ENCODE results near the gene WHRN.

Gene WHRN

DNA sequence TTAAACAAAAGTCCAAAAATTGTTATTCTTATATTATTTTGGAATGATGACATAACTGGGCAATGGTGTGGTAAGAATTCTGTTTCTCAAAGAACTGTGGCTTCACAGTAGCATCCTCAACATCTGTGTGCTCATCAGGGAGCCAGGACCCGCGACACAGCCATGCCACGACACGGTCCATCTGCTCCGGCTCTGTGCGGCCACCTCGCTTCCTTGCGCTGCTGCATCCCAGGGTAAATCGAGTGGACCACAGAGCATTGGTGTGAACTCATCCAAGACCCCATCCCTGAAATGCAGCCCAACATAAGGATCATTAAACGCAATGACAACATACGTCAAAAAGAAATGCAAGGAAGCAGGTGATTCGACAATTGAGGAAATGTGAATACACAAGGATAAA, 15.3 kb downstream of the WHRN start:
- no peak for TF ChIP-seq SIN3A (IDR thresholded peaks at IDR 0.05; ENCODE audit: borderline replicate concordance, insufficient read depth, low read length)
- TF ChIP-seq, protein P1, sequence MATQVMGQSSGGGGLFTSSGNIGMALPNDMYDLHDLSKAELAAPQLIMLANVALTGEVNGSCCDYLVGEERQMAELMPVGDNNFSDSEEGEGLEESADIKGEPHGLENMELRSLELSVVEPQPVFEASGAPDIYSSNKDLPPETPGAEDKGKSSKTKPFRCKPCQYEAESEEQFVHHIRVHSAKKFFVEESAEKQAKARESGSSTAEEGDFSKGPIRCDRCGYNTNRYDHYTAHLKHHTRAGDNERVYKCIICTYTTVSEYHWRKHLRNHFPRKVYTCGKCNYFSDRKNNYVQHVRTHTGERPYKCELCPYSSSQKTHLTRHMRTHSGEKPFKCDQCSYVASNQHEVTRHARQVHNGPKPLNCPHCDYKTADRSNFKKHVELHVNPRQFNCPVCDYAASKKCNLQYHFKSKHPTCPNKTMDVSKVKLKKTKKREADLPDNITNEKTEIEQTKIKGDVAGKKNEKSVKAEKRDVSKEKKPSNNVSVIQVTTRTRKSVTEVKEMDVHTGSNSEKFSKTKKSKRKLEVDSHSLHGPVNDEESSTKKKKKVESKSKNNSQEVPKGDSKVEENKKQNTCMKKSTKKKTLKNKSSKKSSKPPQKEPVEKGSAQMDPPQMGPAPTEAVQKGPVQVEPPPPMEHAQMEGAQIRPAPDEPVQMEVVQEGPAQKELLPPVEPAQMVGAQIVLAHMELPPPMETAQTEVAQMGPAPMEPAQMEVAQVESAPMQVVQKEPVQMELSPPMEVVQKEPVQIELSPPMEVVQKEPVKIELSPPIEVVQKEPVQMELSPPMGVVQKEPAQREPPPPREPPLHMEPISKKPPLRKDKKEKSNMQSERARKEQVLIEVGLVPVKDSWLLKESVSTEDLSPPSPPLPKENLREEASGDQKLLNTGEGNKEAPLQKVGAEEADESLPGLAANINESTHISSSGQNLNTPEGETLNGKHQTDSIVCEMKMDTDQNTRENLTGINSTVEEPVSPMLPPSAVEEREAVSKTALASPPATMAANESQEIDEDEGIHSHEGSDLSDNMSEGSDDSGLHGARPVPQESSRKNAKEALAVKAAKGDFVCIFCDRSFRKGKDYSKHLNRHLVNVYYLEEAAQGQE (IDR thresholded peaks at IDR 0.05; ENCODE audit: insufficient read depth in 1 of 2, low read depth in 2 of 2, low read length in 2 of 2): no peak
- no peak for TF ChIP-seq TAF1 (IDR thresholded peaks at IDR 0.05; ENCODE audit: borderline replicate concordance, insufficient read depth, low read length)
- TF ChIP-seq POLR2AphosphoS5 (IDR thresholded peaks at IDR 0.05; ENCODE audit: low read depth, low read length): no peak

- TF ChIP-seq TAF1 (IDR thresholded peaks at IDR 0.05; ENCODE audit: borderline replicate concordance, insufficient read depth, low read length): no peak
- no peak for TF ChIP-seq SIN3A (IDR thresholded peaks at IDR 0.05; ENCODE audit: borderline replicate concordance, insufficient read depth, low read length)
- TF ChIP-seq POLR2AphosphoS5 (IDR thresholded peaks at IDR 0.05; ENCODE audit: low read depth, low read length): no peak
- TF ChIP-seq, protein P1 (IDR thresholded peaks at IDR 0.05; ENCODE audit: insufficient read depth in 1 of 2, low read depth in 2 of 2, low read length in 2 of 2): no peak
- TF ChIP-seq FOXP2 (optimal IDR thresholded peaks at IDR 0.05; ENCODE audit: borderline replicate concordance, extremely low read depth, extremely low read length, insufficient read depth): no peak
These were observed 16.7 kb downstream of the WHRN start for GRCh38 chr9:114488398-114489129.

GRCh38 chr9:114487607-114488300, 17.5 kb downstream of the WHRN start:
- no peak for TF ChIP-seq FOXP2 (optimal IDR thresholded peaks at IDR 0.05; ENCODE audit: borderline replicate concordance, extremely low read depth, extremely low read length, insufficient read depth)
- no peak for TF ChIP-seq TAF1 (IDR thresholded peaks at IDR 0.05; ENCODE audit: borderline replicate concordance, insufficient read depth, low read length)
- TF ChIP-seq POLR2AphosphoS5 (IDR thresholded peaks at IDR 0.05; ENCODE audit: low read depth, low read length): no peak
- TF ChIP-seq, protein P1 (IDR thresholded peaks at IDR 0.05; ENCODE audit: insufficient read depth in 1 of 2, low read depth in 2 of 2, low read length in 2 of 2): no peak
- TF ChIP-seq SIN3A (IDR thresholded peaks at IDR 0.05; ENCODE audit: borderline replicate concordance, insufficient read depth, low read length): no peak

DNA sequence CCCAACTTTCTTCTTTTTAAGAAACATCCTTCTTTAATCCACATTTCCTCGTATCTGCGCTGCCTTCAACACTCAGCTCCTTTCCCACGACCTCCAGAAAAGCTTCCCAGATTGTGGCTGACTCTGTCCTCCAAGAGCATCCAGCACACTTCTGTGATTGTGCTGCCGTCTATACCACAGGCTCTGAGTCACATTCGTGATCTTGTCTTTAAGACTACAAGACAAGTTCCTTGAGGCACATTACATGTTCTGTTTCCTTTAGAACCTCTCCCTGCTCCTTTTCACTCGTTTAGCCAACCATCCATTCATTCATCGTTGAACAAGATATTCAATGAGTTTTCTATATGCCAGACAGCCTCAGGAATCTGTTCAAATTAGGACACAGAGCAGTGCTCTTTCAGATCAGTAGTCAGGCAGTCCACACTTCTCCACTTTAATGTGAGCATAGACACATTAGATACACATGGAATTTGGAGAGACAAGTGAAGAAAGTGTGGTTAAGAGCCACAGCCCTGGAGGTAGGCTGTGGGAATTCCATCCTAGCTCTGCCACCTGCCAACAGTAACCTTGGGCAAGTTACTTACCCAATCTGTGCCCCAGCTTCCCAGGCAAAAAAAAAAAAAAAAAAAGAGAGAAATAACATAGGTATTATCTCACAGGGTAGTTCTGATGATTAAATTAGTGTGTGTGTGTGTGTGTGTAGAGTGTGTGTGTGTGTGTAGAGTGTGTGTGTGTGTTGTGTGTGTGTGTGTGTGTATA, 18.9 kb downstream of the WHRN start:
- no peak for TF ChIP-seq TAF1 (IDR thresholded peaks at IDR 0.05; ENCODE audit: borderline replicate concordance, insufficient read depth, low read length)
- TF ChIP-seq FOXP2 (optimal IDR thresholded peaks at IDR 0.05; ENCODE audit: borderline replicate concordance, extremely low read depth, extremely low read length, insufficient read depth): no peak
- no peak for TF ChIP-seq POLR2AphosphoS5 (IDR thresholded peaks at IDR 0.05; ENCODE audit: low read depth, low read length)

DNA sequence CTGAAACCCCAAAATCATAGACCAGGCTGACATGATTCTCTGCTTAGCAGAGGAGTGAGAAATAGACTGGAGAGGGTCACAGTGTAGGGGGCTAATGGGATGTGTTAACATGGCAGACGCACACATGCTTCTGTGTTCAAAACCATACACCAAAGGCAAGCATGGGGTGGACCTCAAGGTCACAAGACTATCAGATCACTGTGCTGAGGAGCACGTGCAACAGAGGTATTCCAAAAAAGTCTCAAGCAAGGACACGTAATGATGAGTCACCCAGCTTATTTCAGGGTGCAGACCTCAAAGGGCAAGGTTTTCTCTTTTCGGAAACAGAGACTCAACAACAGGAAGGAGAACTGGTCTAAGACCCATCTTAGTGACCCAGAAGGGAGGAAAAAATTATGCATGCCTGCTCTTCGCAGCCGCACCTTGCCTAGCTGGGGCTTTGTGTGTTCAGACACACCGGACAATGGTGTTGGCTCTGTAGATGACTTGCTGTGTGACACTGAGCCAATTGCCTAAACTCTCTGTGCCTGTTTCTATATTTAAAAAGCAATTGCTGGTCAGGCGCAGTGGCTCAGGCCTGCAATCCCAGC, 20.3 kb downstream of the WHRN start:
- TF ChIP-seq POLR2AphosphoS5 (IDR thresholded peaks at IDR 0.05; ENCODE audit: low read depth, low read length): no peak
